ENCODE data around the gene MRPL23.

- TF ChIP-seq CTCF (IDR thresholded peaks at IDR 0.05) (no peak), POLR2AphosphoS5 (IDR thresholded peaks at IDR 0.05) (no peak)
These were observed 51.2 kb downstream of the MRPL23 start for GRCh38 chr11:1998290-1998689.
